NCI-H82 (cell line): Measurements from ENCODE around the gene ELL.

ENCODE experiments used
- DNase-seq: peaks from one replicate; lab custom pipeline; 2025; lab: John Stamatoyannopoulos, UW

The ELL gene

DNA sequence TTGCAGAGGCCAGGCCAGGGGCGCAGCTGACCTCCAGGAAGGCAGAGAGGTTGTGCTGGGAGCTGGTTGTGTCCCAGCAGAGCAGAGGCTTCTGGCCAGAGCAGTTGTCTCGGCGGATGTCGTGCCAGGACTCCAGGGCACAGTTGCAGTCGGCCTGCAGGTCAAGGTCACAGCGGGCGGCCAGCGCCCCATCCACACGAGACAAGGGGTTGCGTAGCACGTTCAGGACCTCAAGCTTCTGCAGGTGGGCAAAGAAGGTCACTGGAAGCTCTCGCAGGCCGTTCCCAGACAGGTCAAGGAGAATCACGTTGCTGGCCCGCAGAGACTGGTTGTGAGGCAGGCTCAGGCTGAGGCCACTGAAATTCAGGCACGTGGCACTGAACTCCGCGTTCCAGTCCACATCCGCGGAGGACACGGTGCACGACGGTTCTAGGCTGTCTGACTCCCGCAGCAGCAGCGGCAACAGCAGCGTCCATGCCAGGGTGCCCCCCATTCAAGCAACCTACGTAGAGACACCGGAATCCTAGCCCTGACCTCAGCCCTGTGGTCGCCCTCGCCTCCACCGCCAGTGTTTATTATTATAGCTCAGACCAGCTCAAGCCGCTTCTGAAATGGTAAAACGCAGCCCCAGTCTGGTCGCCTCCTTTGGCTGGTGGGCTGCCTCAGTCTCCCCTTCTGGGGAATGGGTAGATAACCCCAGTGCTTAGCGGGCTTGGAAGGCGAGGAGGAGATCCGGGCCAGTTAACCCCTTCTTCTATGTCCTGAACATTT is 125.2 kb downstream of the ELL start:
- no peak for DNase-seq

DNA sequence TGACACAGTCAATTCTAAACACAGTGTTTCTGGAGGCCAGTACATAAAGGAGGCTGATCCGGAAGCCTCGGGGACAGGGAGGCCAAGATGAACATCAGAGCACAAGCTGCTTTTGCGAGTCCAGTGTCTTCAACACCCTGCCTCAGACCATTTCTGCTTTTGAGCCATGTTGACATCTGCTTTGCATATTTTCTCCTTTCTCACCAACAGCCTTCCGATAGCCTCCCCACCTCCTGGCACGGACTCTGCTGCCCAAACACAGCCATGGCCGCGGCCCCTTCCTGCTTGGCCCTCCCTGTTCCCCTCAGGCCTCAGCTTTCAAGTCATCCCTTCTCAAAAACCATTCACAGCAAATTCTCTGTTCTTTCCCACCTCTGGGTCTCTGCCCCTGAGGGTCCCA is 128.0 kb downstream of the ELL start:
- no peak for DNase-seq

DNA sequence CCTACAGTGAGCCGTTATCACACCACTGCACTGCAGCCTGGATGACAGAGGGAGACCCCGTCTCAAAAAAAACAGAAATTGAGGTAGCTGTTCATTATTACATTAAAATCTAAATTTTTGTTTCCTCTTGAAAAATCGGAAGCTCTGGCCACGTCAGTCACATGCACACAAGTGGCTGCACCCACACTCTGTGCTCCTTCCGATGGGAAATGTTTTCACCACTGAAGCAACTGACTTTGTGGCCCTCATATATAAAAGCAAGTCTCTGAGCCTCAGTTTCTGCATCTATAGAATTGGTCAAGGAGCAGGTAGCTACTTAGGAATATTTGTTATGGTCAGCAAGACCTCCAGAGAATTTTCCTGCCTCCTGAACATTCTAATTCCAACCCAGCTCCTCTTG is 128.9 kb downstream of the ELL start:
- no peak for DNase-seq
